ENCODE results near the gene LGR6. TPM values are rescaled to one million over a fixed set of nuclear protein-coding genes. Genes with fewer than 3 reads are reported as not detected.

Gene LGR6
- total RNA-seq, 1 experiment from 2014 or later: 1.0 TPM

DNA sequence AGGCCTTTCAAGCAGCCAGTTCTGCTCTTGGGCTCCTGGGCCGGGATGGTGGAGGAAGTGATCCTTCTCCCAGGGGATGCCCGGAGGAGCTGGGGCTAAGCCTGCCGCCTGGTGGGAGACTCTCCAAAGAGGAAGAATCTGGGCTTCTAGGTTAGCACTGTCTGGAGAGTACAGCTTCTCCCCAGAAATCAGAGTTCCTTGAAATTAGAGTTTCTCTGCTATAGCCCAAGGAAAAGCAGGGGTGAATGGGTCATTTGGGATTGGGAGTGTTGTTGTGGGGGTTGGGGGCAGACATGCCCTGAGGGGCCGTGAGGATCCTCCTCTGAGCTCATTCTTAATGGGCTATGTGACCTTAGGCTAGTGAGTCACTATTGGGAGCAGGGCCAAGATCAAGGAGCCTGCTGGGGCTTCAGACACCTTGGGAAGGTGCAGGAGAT lies 6.5 kb downstream of the LGR6 start:
- Histone ChIP-seq H3K4me1 (ENCODE audit: insufficient read depth, low read length) (no peaks in the 10 kb centered on the region), H3T11ph (ENCODE audit: low read length) (no peak overlapping the region), H3K9ac (ENCODE audit: extremely low read depth, insufficient read length, low read length) (no peak overlapping the region), H4K20me1 (ENCODE audit: control insufficient read depth, insufficient read depth, insufficient read length) (no peaks in the 10 kb centered on the region), H3K23ac (ENCODE audit: insufficient read length, low read depth, low read length) (no peak overlapping the region), H3K14ac (ENCODE audit: insufficient read depth, low read length) (no peak overlapping the region), H3K4me2 (ENCODE audit: insufficient read depth, insufficient read length, low read length) (no peak overlapping the region), H2AK5ac (ENCODE audit: insufficient read length, low read length) (no peak overlapping the region), H2BK15ac (ENCODE audit: low read depth, low read length) (no peak overlapping the region), H3K27ac (ENCODE audit: insufficient read length, low read depth, low read length) (no peak overlapping the region), H2BK120ac (ENCODE audit: low read depth, low read length, poor library complexity, severe bottlenecking) (no peak overlapping the region), H3K9me3 (ENCODE audit: control insufficient read depth, low read depth, low read length) (no peaks in the 10 kb centered on the region), H3K23me2 (ENCODE audit: insufficient read length, low read depth, low read length, poor library complexity, severe bottlenecking) (no peaks in the 10 kb centered on the region), H2BK12ac (ENCODE audit: insufficient read length, low read depth, low read length) (no peak overlapping the region), H4K5ac (ENCODE audit: insufficient read length, low read depth, low read length) (no peak overlapping the region), H2BK5ac (ENCODE audit: insufficient read length, low read length) (no peak overlapping the region), H2BK20ac (ENCODE audit: low read depth, low read length, poor library complexity, severe bottlenecking) (no peak overlapping the region), H3K18ac (ENCODE audit: insufficient read length, low read depth, low read length) (no peak overlapping the region), H3K56ac (ENCODE audit: insufficient read length, low read depth, low read length) (no peak overlapping the region), H3K79me2 (ENCODE audit: insufficient read depth, low read length) (no peaks in the 10 kb centered on the region), H4K91ac (ENCODE audit: insufficient read length, low read depth, low read length) (no peak overlapping the region), H2AFZ (ENCODE audit: low read length) (no peak overlapping the region), H3K4ac (ENCODE audit: low read depth, low read length) (no peak overlapping the region), H3K27me3 (ENCODE audit: insufficient read depth, low read length) (no peaks in the 10 kb centered on the region), H3K79me1 (ENCODE audit: insufficient read depth, low read depth, low read length, poor library complexity, severe bottlenecking) (no peaks in the 10 kb centered on the region), H4K8ac (replicated peaks; ENCODE audit: insufficient read length, low read depth, low read length) (no peak overlapping the region)
- peaks cover 12 to 13% of the 10 kb centered on the region in 2 experiments for H3K4me1 Mint-ChIP-seq
- H3K27ac Mint-ChIP-seq: no peak overlapping the region
- DNase-seq: peak; percentile 54
- H3K4me3 Mint-ChIP-seq: no peak overlapping the region
- no CpG with 5 or more reads among the region's 4 CpGs for WGBS (ENCODE audit: extremely low coverage, insufficient read length, low lambda C conversion rate)
- H3K36me3 Mint-ChIP-seq (ENCODE audit: insufficient read depth in 1 of 3, low read depth in 3 of 3): no peaks in the 10 kb centered on the region
- H3K9me3 Mint-ChIP-seq: no peaks in the 10 kb centered on the region
- H3K27me3 Mint-ChIP-seq (ENCODE audit: low read depth): peaks cover 25% of the 10 kb centered on the region
- TF ChIP-seq, protein P1, sequence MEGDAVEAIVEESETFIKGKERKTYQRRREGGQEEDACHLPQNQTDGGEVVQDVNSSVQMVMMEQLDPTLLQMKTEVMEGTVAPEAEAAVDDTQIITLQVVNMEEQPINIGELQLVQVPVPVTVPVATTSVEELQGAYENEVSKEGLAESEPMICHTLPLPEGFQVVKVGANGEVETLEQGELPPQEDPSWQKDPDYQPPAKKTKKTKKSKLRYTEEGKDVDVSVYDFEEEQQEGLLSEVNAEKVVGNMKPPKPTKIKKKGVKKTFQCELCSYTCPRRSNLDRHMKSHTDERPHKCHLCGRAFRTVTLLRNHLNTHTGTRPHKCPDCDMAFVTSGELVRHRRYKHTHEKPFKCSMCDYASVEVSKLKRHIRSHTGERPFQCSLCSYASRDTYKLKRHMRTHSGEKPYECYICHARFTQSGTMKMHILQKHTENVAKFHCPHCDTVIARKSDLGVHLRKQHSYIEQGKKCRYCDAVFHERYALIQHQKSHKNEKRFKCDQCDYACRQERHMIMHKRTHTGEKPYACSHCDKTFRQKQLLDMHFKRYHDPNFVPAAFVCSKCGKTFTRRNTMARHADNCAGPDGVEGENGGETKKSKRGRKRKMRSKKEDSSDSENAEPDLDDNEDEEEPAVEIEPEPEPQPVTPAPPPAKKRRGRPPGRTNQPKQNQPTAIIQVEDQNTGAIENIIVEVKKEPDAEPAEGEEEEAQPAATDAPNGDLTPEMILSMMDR (conservative IDR thresholded peaks at IDR 0.05): no peak; the same call in 2 of the 3 replicates

Data from H9 (cell line).